Measurements from ENCODE around the gene SLC10A7.

DNA sequence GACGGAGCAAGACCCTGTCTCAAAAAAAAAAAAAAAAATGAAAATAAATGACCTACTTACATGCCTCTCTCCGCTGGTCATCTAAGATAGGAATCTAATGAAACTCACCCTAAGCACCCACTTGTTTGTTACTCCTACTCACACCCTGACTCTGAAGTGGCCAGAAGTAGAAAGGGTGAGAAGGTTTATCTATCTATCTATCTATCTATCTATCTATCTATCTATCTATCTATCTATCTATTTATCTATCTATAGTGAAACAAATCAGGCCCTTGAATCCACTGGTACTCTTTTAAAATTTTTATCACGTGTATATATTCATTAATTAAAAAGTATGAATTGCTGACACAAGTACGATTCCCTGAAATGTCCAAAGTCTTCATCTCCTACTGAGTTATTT, 75.2 kb downstream of the SLC10A7 start:
- TF ChIP-seq, protein P1, sequence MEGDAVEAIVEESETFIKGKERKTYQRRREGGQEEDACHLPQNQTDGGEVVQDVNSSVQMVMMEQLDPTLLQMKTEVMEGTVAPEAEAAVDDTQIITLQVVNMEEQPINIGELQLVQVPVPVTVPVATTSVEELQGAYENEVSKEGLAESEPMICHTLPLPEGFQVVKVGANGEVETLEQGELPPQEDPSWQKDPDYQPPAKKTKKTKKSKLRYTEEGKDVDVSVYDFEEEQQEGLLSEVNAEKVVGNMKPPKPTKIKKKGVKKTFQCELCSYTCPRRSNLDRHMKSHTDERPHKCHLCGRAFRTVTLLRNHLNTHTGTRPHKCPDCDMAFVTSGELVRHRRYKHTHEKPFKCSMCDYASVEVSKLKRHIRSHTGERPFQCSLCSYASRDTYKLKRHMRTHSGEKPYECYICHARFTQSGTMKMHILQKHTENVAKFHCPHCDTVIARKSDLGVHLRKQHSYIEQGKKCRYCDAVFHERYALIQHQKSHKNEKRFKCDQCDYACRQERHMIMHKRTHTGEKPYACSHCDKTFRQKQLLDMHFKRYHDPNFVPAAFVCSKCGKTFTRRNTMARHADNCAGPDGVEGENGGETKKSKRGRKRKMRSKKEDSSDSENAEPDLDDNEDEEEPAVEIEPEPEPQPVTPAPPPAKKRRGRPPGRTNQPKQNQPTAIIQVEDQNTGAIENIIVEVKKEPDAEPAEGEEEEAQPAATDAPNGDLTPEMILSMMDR (IDR thresholded peaks at IDR 0.05; ENCODE audit: low read depth, low read length), result no peak
- no peak for TF ChIP-seq EZH2phosphoT487 (IDR thresholded peaks at IDR 0.05; ENCODE audit: low read depth)
